Stimulated activated memory B cell treated with anti-CD40 and anti-IgM and Interleukin-4, amounts not matched to agents 10 μg/mL and 1 μg/mL and 100 μg/mL, for 72 hours (primary cell): ENCODE results near the gene PLK2.

ENCODE experiments used
- ATAC-seq: fragments of 150-1000 bp; cut with Tn5 transposase; 2 replicates; pipeline ENCODE4 v1.10.0; 2021
- H3K27ac Mint-ChIP-seq: one replicate; pipeline ENCODE4 v1.8.0; 2022; ENCODE audit warnings: mild to moderate bottlenecking, mixed read lengths
- H3K27me3 Mint-ChIP-seq: one replicate; pipeline ENCODE4 v1.8.0; 2022; ENCODE audit warnings: mixed read lengths
- H3K36me3 Mint-ChIP-seq: one replicate; pipeline ENCODE4 v1.8.0; 2022; ENCODE audit warnings: mixed read lengths
- H3K4me1 Mint-ChIP-seq: one replicate; pipeline ENCODE4 v1.8.0; 2022; ENCODE audit warnings: mixed read lengths
- H3K4me3 Mint-ChIP-seq: one replicate; pipeline ENCODE4 v1.8.0; 2022; ENCODE audit warnings: mild to moderate bottlenecking, moderate library complexity, mixed read lengths
- H3K9me3 Mint-ChIP-seq: one replicate; pipeline ENCODE4 v1.8.0; 2022; ENCODE audit warnings: mixed read lengths

The PLK2 gene

DNA sequence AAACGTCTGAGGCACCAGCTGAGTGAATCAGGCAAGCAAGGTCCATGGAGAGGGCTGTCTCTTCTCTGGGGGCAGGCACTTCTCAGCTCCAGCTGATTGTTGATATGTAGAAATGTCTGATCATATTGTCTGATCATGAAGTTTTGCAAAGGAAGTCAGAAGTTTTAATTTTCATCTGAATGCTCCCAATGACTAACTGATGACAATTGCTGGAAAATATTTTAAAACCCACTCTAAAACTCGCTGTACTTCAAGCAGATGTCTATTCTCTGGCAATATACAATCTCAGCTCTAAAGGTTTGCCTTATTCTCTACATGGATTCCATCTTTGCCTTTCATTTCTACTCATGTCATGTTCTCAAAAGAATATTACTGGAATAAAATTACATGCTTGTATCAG lies 12.7 kb downstream of the PLK2 start:
- no peaks in the 10 kb centered on the region for H3K4me1 Mint-ChIP-seq
- no peak for ATAC-seq

GRCh38 chr5:58446024-58446423 lies 13.9 kb downstream of the PLK2 start:
- no peak overlapping the region for H3K27ac Mint-ChIP-seq
- no peaks in the 10 kb centered on the region for H3K4me1 Mint-ChIP-seq
- H3K4me3 Mint-ChIP-seq, result no peak overlapping the region
- no peak for ATAC-seq
- H3K27me3 Mint-ChIP-seq, result peaks cover 22% of the 10 kb centered on the region
- H3K9me3 Mint-ChIP-seq, result peaks cover 3% of the 10 kb centered on the region
- no peaks in the 10 kb centered on the region for H3K36me3 Mint-ChIP-seq

More for the DNA sequence above, 12.7 kb downstream of the PLK2 start:
- Mint-ChIP-seq H3K36me3 (no peaks in the 10 kb centered on the region), H3K27me3 (peaks cover 22% of the 10 kb centered on the region), H3K27ac (no peak overlapping the region), H3K4me3 (no peak overlapping the region), H3K9me3 (peaks cover 3% of the 10 kb centered on the region)

- H3K27ac Mint-ChIP-seq, result no peak overlapping the region
- ATAC-seq, result no peak
- H3K9me3 Mint-ChIP-seq, result peaks cover 3% of the 10 kb centered on the region
- no peaks in the 10 kb centered on the region for H3K36me3 Mint-ChIP-seq
- peaks cover 22% of the 10 kb centered on the region for H3K27me3 Mint-ChIP-seq
- no peak overlapping the region for H3K4me3 Mint-ChIP-seq
- H3K4me1 Mint-ChIP-seq, result no peaks in the 10 kb centered on the region
These were observed 15.1 kb downstream of the PLK2 start for GRCh38 chr5:58444805-58445204.

- Mint-ChIP-seq H3K4me1 (no peaks in the 10 kb centered on the region), H3K27me3 (peaks cover 8% of the 10 kb centered on the region), H3K36me3 (no peaks in the 10 kb centered on the region), H3K27ac (no peak overlapping the region), H3K9me3 (peaks cover 3% of the 10 kb centered on the region), H3K4me3 (no peak overlapping the region)
- no peak for ATAC-seq
These were observed 18.9 kb downstream of the PLK2 start for GRCh38 chr5:58440901-58441460.

DNA sequence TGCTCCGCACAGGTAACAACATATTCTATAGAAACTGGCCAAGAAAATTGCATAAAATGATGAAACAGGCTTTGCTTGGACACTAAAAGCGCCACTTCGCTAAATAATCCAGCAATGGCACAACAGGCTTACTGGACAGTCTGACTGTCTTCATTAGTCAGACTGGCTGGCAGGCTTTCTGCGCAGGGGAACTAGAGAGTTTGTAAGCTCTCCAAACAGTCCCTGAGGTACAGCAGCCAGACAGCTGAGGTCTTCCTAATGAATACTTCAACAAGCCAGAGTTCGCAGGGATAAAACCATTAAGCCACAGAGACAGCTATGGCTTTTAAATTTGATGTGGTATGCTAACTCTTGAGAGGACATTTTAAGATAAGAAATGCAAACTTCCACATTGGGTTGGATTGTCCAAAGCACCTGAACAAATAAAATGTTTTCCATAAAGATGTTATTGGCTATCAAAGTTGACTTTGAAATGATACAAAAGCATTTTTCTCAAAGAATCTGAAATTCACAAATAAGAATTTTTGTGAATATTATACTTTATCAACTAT lies 20.7 kb downstream of the PLK2 start:
- Mint-ChIP-seq H3K36me3 (no peaks in the 10 kb centered on the region), H3K27ac (no peak overlapping the region), H3K4me1 (no peaks in the 10 kb centered on the region), H3K9me3 (peaks cover 3% of the 10 kb centered on the region), H3K27me3 (peaks cover 8% of the 10 kb centered on the region), H3K4me3 (no peak overlapping the region)
- ATAC-seq, result no peak

- ATAC-seq, result no peak
- Mint-ChIP-seq H3K27ac (no peak overlapping the region), H3K4me3 (no peak overlapping the region), H3K36me3 (no peaks in the 10 kb centered on the region), H3K4me1 (no peaks in the 10 kb centered on the region), H3K27me3 (no peaks in the 10 kb centered on the region), H3K9me3 (no peaks in the 10 kb centered on the region)
These were observed 22.2 kb downstream of the PLK2 start for GRCh38 chr5:58437661-58438060.

DNA sequence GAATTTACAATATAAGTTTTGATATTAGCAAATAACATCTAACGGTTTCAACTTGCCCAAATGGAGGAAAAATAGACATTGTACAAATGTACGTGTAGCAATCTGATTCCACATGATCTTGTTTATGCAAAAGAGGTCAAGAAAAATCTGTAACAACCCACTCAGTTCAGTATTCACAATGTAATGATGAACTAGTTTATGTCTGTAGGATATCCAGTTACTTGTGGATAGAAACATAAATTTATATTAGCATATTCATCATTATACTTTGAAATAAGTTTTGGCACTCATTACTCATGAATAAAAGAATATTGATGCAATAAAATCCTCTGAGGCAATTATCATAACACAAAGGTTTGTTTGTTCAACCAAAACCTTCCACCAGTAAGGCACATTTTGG lies 28.1 kb downstream of the PLK2 start:
- Mint-ChIP-seq H3K27me3 (no peaks in the 10 kb centered on the region), H3K27ac (no peak overlapping the region), H3K4me3 (no peak overlapping the region), H3K36me3 (no peaks in the 10 kb centered on the region), H3K4me1 (no peaks in the 10 kb centered on the region), H3K9me3 (no peaks in the 10 kb centered on the region)
- no peak for ATAC-seq

- no peak for ATAC-seq
- H3K27me3 Mint-ChIP-seq, result peaks cover 20% of the 10 kb centered on the region
- H3K4me1 Mint-ChIP-seq, result no peaks in the 10 kb centered on the region
- H3K36me3 Mint-ChIP-seq, result no peaks in the 10 kb centered on the region
- no peak overlapping the region for H3K4me3 Mint-ChIP-seq
- H3K9me3 Mint-ChIP-seq, result no peaks in the 10 kb centered on the region
- H3K27ac Mint-ChIP-seq, result no peak overlapping the region
These were observed 47.0 kb downstream of the PLK2 start for GRCh38 chr5:58412932-58413331.

DNA sequence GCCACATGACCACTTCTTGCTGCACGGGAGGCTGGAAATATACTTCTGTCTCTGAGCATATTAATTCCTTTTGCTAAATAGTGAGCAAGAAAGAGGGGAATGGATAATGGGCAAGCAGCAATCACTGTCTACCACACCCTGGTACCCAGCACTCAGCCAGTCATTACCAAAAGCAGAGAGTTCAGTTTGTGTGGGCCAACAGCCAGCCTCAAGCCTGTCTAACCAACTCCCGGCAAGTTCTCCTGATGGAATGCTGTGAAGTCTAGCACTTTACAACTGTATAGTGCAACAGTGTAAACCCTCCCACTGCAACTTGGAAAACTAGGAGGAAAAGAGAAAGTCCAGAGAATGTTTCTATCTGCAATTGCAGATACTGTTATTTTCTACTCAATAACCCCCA lies 47.8 kb downstream of the PLK2 start:
- no peaks in the 10 kb centered on the region for H3K9me3 Mint-ChIP-seq
- no peaks in the 10 kb centered on the region for H3K36me3 Mint-ChIP-seq
- H3K27me3 Mint-ChIP-seq, result peaks cover 20% of the 10 kb centered on the region
- no peak overlapping the region for H3K27ac Mint-ChIP-seq
- ATAC-seq, result no peak
- no peak overlapping the region for H3K4me3 Mint-ChIP-seq
- H3K4me1 Mint-ChIP-seq, result no peaks in the 10 kb centered on the region

DNA sequence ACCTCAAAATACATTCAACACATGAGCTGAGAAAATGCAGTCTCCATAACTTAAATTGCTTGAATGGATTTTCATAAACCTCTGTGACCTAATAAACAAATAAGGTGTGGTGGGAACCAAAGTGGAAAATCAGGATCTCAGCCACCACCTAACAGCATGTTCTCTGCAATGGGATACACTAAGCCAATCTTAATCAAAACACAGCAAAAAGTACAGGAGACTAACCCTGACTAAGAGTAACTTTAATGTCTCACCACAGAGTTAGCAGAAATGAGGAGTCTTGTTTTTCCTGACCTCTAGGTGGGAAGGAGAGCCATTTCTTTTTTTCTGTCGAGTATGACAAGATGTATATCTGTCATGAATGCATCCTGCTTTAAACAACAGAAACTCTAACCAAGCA lies 48.5 kb downstream of the PLK2 start:
- no peaks in the 10 kb centered on the region for H3K4me1 Mint-ChIP-seq

DNA sequence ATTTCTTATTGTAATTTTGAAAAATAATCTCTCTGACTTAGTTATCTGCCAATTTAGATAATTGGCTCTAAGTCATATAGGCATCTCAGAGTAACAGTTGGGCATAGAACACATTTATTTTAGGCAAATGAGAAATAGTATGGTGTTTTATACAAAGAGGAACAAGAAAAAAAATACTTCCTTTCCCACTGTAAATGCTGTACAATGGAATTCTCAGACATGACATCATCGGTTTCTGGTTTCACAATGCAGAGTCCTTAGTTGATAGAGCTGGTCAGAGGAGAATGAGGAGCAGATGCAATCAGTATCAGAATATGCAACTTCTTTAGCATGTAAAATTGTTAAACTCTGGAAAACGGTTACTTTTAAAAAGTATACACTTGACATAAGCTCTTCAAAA lies 49.4 kb downstream of the PLK2 start:
- Mint-ChIP-seq H3K4me1 (no peaks in the 10 kb centered on the region), H3K36me3 (no peaks in the 10 kb centered on the region), H3K27me3 (peaks cover 20% of the 10 kb centered on the region), H3K9me3 (no peaks in the 10 kb centered on the region), H3K27ac (no peak overlapping the region), H3K4me3 (no peak overlapping the region)
- ATAC-seq, result no peak

More for the DNA sequence above, 48.5 kb downstream of the PLK2 start:
- Mint-ChIP-seq H3K36me3 (no peaks in the 10 kb centered on the region), H3K27me3 (peaks cover 20% of the 10 kb centered on the region), H3K27ac (no peak overlapping the region), H3K4me3 (no peak overlapping the region), H3K9me3 (no peaks in the 10 kb centered on the region)
- ATAC-seq, result no peak

DNA sequence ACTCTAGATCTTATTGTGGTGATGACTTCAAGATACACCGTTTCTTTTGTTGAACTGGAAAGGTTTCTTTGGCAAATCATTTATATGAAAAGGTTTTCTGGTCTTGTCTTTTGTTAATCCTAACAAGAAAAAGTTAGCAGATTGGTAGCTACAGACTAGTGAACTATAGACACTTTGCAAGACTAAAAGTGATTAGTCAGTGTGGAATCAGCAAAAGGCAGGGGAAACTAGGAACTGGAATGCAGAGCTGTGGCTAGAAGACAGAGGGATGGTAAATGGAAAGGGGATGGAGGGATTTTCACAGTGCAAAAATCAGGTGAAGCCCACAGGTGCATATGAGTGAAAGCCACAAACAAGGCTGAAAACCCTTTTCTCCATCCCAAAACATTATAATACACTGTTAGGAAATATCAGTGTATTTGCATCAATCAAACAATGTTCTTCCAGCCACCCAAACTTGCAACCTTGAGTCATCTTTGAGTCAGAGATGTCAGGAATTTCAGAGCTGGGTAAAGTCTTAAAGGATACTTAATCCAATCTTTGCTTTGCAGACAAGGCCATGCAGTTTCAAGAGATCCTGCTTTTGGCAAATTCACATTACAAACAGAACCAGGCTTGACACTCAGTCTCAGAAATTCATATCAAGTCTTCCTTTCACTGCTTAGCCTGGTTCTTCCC lies 52.7 kb downstream of the PLK2 start:
- H3K36me3 Mint-ChIP-seq, result no peaks in the 10 kb centered on the region
- no peaks in the 10 kb centered on the region for H3K9me3 Mint-ChIP-seq
- no peak for ATAC-seq
- H3K27ac Mint-ChIP-seq, result no peak overlapping the region
- no peak overlapping the region for H3K4me3 Mint-ChIP-seq
- no peaks in the 10 kb centered on the region for H3K27me3 Mint-ChIP-seq
- H3K4me1 Mint-ChIP-seq, result no peaks in the 10 kb centered on the region

DNA sequence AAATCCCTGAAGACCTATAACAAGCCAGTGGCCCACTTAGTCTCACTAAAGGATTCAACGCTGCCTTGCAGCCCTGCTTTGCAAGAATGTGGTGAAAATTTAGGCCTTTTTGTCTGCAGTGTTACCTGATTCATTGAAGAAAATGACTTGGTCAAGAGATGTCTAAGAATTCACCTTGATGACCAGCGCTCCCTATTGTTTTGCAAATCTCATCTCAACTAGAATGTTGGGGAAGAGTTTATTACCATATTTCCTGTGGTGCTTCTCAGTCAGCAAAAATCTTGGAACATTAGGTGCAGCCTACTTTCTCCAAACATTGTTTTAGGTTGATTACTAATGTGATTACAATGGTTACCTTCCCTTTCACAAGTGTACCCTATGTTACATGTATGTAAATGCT lies 53.5 kb downstream of the PLK2 start:
- Mint-ChIP-seq H3K27ac (no peak overlapping the region), H3K4me3 (no peak overlapping the region), H3K9me3 (no peaks in the 10 kb centered on the region), H3K27me3 (no peaks in the 10 kb centered on the region), H3K36me3 (no peaks in the 10 kb centered on the region), H3K4me1 (no peaks in the 10 kb centered on the region)
- no peak for ATAC-seq

- H3K4me1 Mint-ChIP-seq, result no peaks in the 10 kb centered on the region
- no peaks in the 10 kb centered on the region for H3K27me3 Mint-ChIP-seq
- H3K4me3 Mint-ChIP-seq, result no peak overlapping the region
These were observed 54.7 kb downstream of the PLK2 start for GRCh38 chr5:58405175-58405574.

DNA sequence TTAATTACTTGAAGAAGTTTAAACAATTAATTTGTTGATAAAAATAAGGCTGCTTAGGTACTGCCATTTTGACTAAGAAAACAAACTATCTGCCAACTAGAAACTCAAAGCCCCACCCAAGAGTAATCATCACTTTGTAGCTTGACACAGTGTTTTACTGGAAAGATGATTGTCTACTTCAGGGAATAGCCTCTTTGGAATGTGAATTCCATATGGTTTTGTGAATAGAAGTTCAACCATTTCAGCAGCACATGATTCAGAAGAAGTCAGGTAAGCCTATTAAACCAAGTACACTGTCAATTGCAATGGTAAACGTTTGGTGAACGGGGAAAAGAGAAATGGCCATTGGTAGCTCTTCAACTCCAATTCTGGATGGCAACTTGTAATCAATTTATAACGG lies 55.2 kb downstream of the PLK2 start:
- H3K9me3 Mint-ChIP-seq, result no peaks in the 10 kb centered on the region
- ATAC-seq, result no peak
- no peaks in the 10 kb centered on the region for H3K4me1 Mint-ChIP-seq
- H3K4me3 Mint-ChIP-seq, result no peak overlapping the region
- no peaks in the 10 kb centered on the region for H3K36me3 Mint-ChIP-seq
- no peak overlapping the region for H3K27ac Mint-ChIP-seq
- H3K27me3 Mint-ChIP-seq, result no peaks in the 10 kb centered on the region

More at GRCh38 chr5:58405175-58405574, 54.7 kb downstream of the PLK2 start:
- Mint-ChIP-seq H3K36me3 (no peaks in the 10 kb centered on the region), H3K27ac (no peak overlapping the region), H3K9me3 (no peaks in the 10 kb centered on the region)
- no peak for ATAC-seq
